Peyer's patch (tissue), 4 donors: ENCODE results near the gene NANS. TPM values are rescaled to one million over a fixed set of nuclear protein-coding genes. Genes with fewer than 3 reads are reported as not detected.
A peak's percentile ranks its signal among the peaks of the same experiment; 100 is the strongest.

ENCODE experiments used
- DNase-seq, 3 donors: peaks; one replicate each; pipeline ENCODE4 v3.0.0-alpha.2; 2017 to 2019
- H3K27ac ChIP-seq, 4 donors: fragments of 200-600 bp; sonication (generic); one replicate each; pipeline ENCODE4 v1.5.1; 2016 to 2019
- H3K27me3 ChIP-seq, 2 donors: fragments of 200-600 bp; sonication (generic); one replicate each; pipeline ENCODE4 v1.5.1; 2019
- H3K36me3 ChIP-seq, 3 donors: fragments of 200-600 bp; sonication (generic); one replicate each; pipeline ENCODE4 v1.5.1; 2016 to 2019
- H3K4me1 ChIP-seq, 4 donors: fragments of 200-600 bp; sonication (generic); one replicate each; pipeline ENCODE4 v1.5.1; 2016 to 2019
- H3K4me3 ChIP-seq, 4 donors: fragments of 200-600 bp; sonication (generic); 1 replicate in 3 of 4; 2 replicates in 1 of 4; pipeline ENCODE4 v1.5.1; 2016 to 2019; ENCODE audit warnings: mild to moderate bottlenecking in 1 of 4
- H3K9me3 ChIP-seq, 4 donors: fragments of 200-600 bp; sonication (generic); one replicate each; pipeline ENCODE4 v1.5.1; 2016 to 2019; ENCODE audit warnings: mild to moderate bottlenecking in 1 of 4
- POLR2A ChIP-seq, 2 donors: fragments of 450-650 bp; IDR thresholded peaks; one replicate each; pipeline ENCODE4 v1.5.1; 2017; ENCODE audit warnings: antibody characterized with exemption in 2 of 2, mild to moderate bottlenecking in 2 of 2, moderate library complexity in 2 of 2
- total RNA-seq, 4 donors: library from RNA; depleted of rRNA; stranded (reverse); fragments of >200 nt; gene quantifications; one replicate each; pipeline ENCODE4 v1.1.0, GENCODE V29; 2016
- TF ChIP-seq, protein P1 (sequence below), 6 experiments: fragments of 450-650 bp in 4 of 6; fragments of 200-600 bp in 2 of 6; sonication (generic) in 1 of 6; IDR thresholded peaks; one replicate each; pipeline ENCODE4 v1.5.1; 2017 to 2019; ENCODE audit warnings: antibody characterized with exemption in 6 of 6, mild to moderate bottlenecking in 3 of 6, moderate library complexity in 1 of 6

The NANS gene
- total RNA-seq, 4 donors from 2014 or later: 46.4 to 90.8 (median 76.7) TPM

- peaks cover 0 to 47% (median 0%) of the 10 kb centered on the region in 3 donors for H3K36me3 ChIP-seq
Measured at GRCh38 chr9:98091735-98092612, 35.4 kb downstream of the NANS start.

DNA sequence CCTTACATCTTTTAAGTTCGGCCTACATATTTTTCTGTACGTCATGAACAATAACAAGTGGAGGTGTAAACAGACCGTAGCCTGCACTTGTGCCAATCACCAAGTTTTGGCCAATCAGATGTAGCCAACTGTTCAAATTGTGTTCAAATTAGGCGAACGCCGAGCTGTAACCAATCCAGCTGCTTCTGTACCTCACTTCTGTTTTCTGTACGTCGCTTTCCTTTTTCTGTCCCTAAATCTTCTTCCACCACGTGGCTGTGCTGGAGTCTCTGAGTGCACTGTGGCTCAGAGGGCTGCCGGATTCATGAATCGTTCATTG is 36.0 kb downstream of the NANS start:
- TF ChIP-seq, protein P1, sequence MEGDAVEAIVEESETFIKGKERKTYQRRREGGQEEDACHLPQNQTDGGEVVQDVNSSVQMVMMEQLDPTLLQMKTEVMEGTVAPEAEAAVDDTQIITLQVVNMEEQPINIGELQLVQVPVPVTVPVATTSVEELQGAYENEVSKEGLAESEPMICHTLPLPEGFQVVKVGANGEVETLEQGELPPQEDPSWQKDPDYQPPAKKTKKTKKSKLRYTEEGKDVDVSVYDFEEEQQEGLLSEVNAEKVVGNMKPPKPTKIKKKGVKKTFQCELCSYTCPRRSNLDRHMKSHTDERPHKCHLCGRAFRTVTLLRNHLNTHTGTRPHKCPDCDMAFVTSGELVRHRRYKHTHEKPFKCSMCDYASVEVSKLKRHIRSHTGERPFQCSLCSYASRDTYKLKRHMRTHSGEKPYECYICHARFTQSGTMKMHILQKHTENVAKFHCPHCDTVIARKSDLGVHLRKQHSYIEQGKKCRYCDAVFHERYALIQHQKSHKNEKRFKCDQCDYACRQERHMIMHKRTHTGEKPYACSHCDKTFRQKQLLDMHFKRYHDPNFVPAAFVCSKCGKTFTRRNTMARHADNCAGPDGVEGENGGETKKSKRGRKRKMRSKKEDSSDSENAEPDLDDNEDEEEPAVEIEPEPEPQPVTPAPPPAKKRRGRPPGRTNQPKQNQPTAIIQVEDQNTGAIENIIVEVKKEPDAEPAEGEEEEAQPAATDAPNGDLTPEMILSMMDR (IDR thresholded peaks at IDR 0.05): no peak
- TF ChIP-seq POLR2A (IDR thresholded peaks at IDR 0.05): no peak
- peak in 1 of 3 donors; percentile 43 for DNase-seq
- H3K27ac ChIP-seq: no peak overlapping the region
- H3K36me3 ChIP-seq: peaks cover 0 to 44% (median 0%) of the 10 kb centered on the region in 3 donors
- H3K9me3 ChIP-seq: no peaks in the 10 kb centered on the region
- peaks cover 0 to 6% (median 0%) of the 10 kb centered on the region in 4 donors for H3K4me1 ChIP-seq
- no peak overlapping the region for H3K4me3 ChIP-seq
- H3K27me3 ChIP-seq: no peaks in the 10 kb centered on the region

More at GRCh38 chr9:98091735-98092612, 35.4 kb downstream of the NANS start:
- no peak overlapping the region for H3K27ac ChIP-seq
- no peak overlapping the region for H3K4me3 ChIP-seq
- TF ChIP-seq, protein P1 (IDR thresholded peaks at IDR 0.05): no peak
- no peak for TF ChIP-seq POLR2A (IDR thresholded peaks at IDR 0.05)
- H3K4me1 ChIP-seq: peaks cover 0 to 7% (median 0%) of the 10 kb centered on the region in 4 donors
- H3K27me3 ChIP-seq: no peaks in the 10 kb centered on the region
- no peaks in the 10 kb centered on the region for H3K9me3 ChIP-seq
- peak in 1 of 3 donors; percentile 37 for DNase-seq

DNA sequence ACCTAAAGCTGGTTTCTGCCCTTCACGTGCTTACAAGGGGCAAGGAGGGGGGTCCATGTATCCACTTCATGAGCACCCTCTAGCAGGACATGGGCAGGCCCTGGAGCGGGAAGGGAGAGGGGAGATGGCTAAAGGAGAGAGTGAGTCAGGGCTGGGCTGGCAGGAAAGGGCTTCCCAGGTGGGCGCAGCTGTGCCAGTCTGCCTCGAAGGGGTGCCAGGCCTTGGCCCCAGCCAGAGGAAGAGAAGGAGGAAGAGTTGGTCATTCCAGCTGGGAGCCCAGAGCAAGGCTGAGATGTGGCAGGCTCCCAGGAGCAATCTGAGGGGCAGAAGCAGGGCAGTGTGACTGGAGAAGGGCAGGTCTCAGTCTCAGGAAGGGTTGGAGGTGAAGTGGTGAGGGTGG is 37.8 kb downstream of the NANS start:
- Histone ChIP-seq H3K27me3 (no peaks in the 10 kb centered on the region), H3K36me3 (peaks cover 0 to 56% (median 0%) of the 10 kb centered on the region in 3 donors), H3K9me3 (no peaks in the 10 kb centered on the region), H3K4me1 (peaks cover 0 to 10% (median under 1%) of the 10 kb centered on the region in 4 donors), H3K4me3 (no peak overlapping the region), H3K27ac (no peak overlapping the region)
- peak in 1 of 3 donors; percentile 38 for DNase-seq
- no peak for TF ChIP-seq POLR2A (IDR thresholded peaks at IDR 0.05)
- TF ChIP-seq, protein P1 (IDR thresholded peaks at IDR 0.05): no peak

DNA sequence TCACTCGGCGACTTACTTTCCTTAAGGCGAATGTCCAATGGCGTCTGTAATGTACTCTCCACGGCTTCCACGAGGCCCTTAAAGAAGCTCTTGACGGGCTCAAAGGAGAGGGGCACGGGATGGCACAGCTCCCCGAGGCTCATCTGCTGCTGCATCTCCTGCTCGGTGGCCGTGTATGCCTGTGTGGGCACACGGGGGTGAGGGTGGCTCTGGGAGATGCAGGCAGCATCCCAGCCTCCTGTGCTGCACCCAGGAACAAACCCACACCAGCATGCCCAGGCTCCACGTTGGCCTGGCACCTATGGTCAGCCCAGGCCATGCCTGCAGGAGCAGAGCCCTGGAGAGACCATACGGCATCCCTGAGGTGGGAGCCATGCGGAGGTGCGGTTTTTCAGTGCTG is 38.3 kb downstream of the NANS start:
- H3K36me3 ChIP-seq: peaks cover 0 to 58% (median 0%) of the 10 kb centered on the region in 3 donors
- no peaks in the 10 kb centered on the region for H3K27me3 ChIP-seq
- H3K4me3 ChIP-seq: no peak overlapping the region
- no peak overlapping the region for H3K27ac ChIP-seq
- TF ChIP-seq, protein P1 (IDR thresholded peaks at IDR 0.05): no peak
- TF ChIP-seq POLR2A (IDR thresholded peaks at IDR 0.05): no peak
- peak in 1 of 3 donors; percentile 38 for DNase-seq
- no peaks in the 10 kb centered on the region for H3K9me3 ChIP-seq
- peaks cover 0 to 16% (median 4%) of the 10 kb centered on the region in 4 donors for H3K4me1 ChIP-seq

- H3K36me3 ChIP-seq: peaks cover 0 to 58% (median 0%) of the 10 kb centered on the region in 3 donors
- no peaks in the 10 kb centered on the region for H3K9me3 ChIP-seq
- TF ChIP-seq, protein P1 (IDR thresholded peaks at IDR 0.05): no peak
- no peak for TF ChIP-seq POLR2A (IDR thresholded peaks at IDR 0.05)
- no peaks in the 10 kb centered on the region for H3K27me3 ChIP-seq
- H3K4me3 ChIP-seq: no peak overlapping the region
- no peak for DNase-seq
- H3K4me1 ChIP-seq: peaks cover 0 to 21% (median 7%) of the 10 kb centered on the region in 4 donors
- no peak overlapping the region for H3K27ac ChIP-seq
Measured at GRCh38 chr9:98095401-98095800, 38.9 kb downstream of the NANS start.
